ENCODE results near the gene CHST13. TPM values are rescaled to one million over a fixed set of nuclear protein-coding genes. Genes with fewer than 3 reads are reported as not detected.

CHST13 gene
- total and polyA plus RNA-seq, 2 of the 4 experiments (the other 2 are of a cell fraction) = not detected

DNA sequence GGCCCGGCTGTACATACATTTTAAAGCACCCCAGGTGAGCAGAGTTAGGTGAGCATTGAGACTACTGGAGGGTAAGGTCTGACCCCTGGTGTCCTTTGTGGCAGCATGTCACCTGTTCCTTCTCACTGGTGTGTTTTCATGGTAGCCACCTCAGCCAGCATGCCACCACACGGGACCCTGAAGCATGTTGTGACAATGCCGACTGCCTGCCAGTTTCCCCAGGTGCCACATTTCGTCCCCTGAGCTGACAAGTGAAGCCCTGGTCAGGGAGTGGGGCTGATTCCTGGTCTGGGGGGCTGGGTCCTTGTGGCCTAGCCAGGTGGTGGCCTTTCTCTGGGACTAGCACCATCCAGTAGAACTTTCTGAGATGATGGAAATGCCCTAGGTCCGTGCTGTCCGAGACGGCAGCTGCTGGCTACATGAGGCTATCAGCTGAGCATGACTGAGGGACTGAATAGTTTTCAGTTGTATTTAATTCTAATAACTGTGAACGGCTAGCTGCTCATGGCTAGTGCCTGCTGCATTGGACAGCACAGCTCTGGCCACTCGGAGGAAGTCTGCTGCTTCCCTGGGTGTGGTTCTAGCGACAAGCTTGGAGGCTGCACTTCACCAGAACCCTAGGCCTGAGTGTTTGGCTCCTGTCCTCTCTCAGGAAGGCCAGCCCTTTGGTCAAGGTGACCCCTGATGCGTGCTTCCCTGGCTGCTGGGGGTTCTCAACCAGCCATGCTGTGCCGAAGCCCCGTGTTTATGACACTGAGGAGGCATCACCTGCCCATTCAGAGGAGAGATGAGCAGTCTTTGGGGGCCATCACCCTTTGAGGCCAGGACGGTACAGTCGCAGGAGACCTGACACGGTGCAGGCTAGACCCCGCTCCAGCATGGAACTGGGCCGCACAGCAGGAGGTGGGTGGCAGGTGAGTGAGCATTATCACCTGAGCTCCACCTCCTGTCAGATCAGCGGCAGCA lies 30.9 kb downstream of the CHST13 start:
- Histone ChIP-seq H3K4me1 (ENCODE audit: control insufficient read depth, insufficient read depth, low read length) (no peaks in the 10 kb centered on the region), H4K5ac (ENCODE audit: low read depth, low read length) (no peak overlapping the region), H3K9me3 (ENCODE audit: control insufficient read depth, insufficient read depth, low read length) (no peaks in the 10 kb centered on the region), H2BK15ac (ENCODE audit: low read depth, low read length) (no peak overlapping the region), H3K23ac (ENCODE audit: low read depth, low read length) (no peak overlapping the region), H3K18ac (ENCODE audit: low read depth, low read length) (no peak overlapping the region), H3K4me3 (ENCODE audit: insufficient read depth, low read depth, low read length) (no peak overlapping the region), H3K36me3 (ENCODE audit: control insufficient read depth, insufficient read depth, low read length) (no peaks in the 10 kb centered on the region), H3K27ac (ENCODE audit: insufficient read depth, low read length) (no peak overlapping the region), H3K9me1 (ENCODE audit: insufficient read depth, low read length) (no peaks in the 10 kb centered on the region), H3K14ac (replicated peaks; ENCODE audit: low read depth, low read length) (no peak overlapping the region), H2BK20ac (ENCODE audit: low read depth, low read length) (no peak overlapping the region), H4K20me1 (ENCODE audit: insufficient read depth, low read length) (no peaks in the 10 kb centered on the region), H2BK5ac (ENCODE audit: low read depth, low read length, poor library complexity, severe bottlenecking) (no peak overlapping the region), H3K4ac (ENCODE audit: low read depth, low read length) (no peak overlapping the region), H4K8ac (ENCODE audit: low read depth in 2 of 2, low read length in 2 of 2) (no peak overlapping the region), H3K4me2 (ENCODE audit: low read depth, low read length) (no peak overlapping the region), H2AK5ac (ENCODE audit: low read depth, low read length) (no peak overlapping the region), H3K56ac (ENCODE audit: extremely low read depth, insufficient read depth, low read length) (no peak overlapping the region), H2AK9ac (replicated peaks; ENCODE audit: low read depth, low read length, poor library complexity) (no peak overlapping the region), H3K27me3 (ENCODE audit: control insufficient read depth, insufficient read depth, low read length) (peaks cover 19% of the 10 kb centered on the region; the same call in 1 of the 2 replicates), H3K79me1 (ENCODE audit: low read depth in 1 of 2, low read length in 2 of 2) (no peaks in the 10 kb centered on the region), H4K91ac (ENCODE audit: insufficient read depth, low read depth, low read length) (no peak overlapping the region), H2BK120ac (ENCODE audit: low read depth, low read length) (no peak overlapping the region), H2AFZ (replicated peaks; ENCODE audit: low read length, poor library complexity) (no peak overlapping the region), H3K9ac (ENCODE audit: low read depth, low read length) (no peak overlapping the region)
- intact Hi-C loops (cut with micrococcal nuclease) (no loop called here), in situ Hi-C loops (cut with MboI; ENCODE audit: low sequenced_read_pairs) (no loop called here), dilution Hi-C loops (cut with HindIII; ENCODE audit: low sequenced_read_pairs, unreplicated experiment) (no loop called here)
- ATAC-seq (ENCODE audit: low read depth) (no peak), DNase-seq (no peak)
- no TSS peak for BruUV-seq (replicated peaks)
- ChIA-PET CTCF (interaction anchor here (0.9 kb wide), 1 partner anchor 901 kb away, joined by 3 read pairs; no protein-coding TSS in a partner anchor), POLR2A (ENCODE audit: unreplicated experiment) (no interaction called here)
- 81% methylated on average over 9 of the region's 19 CpGs; no CpG with 5 or more reads in 1 of the 2 experiments for WGBS, 2 experiments (ENCODE audit: extremely low coverage in 2 of 2, insufficient read length in 1 of 2)
- TF ChIP-seq MAZ (IDR thresholded peaks at IDR 0.05; ENCODE audit: borderline replicate concordance, low read depth, low read length) (no peak), RAD21 (IDR thresholded peaks at IDR 0.05; ENCODE audit: low read length) (no peak), FOS (IDR thresholded peaks at IDR 0.05; ENCODE audit: low read depth, low read length) (no peak), RCOR1 (IDR thresholded peaks at IDR 0.05; ENCODE audit: insufficient replicate concordance, low read length) (no peak), SMC3 (IDR thresholded peaks at IDR 0.05; ENCODE audit: low read depth, low read length) (no peak), CTCF (conservative IDR thresholded peaks at IDR 0.05; ENCODE audit: low read depth, low read length) (no peak), MXI1 (IDR thresholded peaks at IDR 0.05; ENCODE audit: borderline replicate concordance, low read depth, low read length) (no peak)
